Left forelimb (tissue), 1 donor: ENCODE results near the gene HEATR3.
A peak's percentile ranks its signal among the peaks of the same experiment; 100 is the strongest.

ENCODE experiments used
- DNase-seq: peaks from one replicate; pipeline ENCODE4 v3.0.0-alpha.2; 2018; ENCODE audit warnings: low spot score

HEATR3 gene

GRCh38 chr16:50065624-50066481, at the start of gene HEATR3:
TSS of gene HEATR3 (plus strand) at chr16:50065970. CDS start at chr16:50066132, 162 bp downstream.
- DNase-seq, result peak; percentile 98

GRCh38 chr16:50017553-50017952, 48.2 kb upstream of the HEATR3 start:
- DNase-seq, result no peak

DNA sequence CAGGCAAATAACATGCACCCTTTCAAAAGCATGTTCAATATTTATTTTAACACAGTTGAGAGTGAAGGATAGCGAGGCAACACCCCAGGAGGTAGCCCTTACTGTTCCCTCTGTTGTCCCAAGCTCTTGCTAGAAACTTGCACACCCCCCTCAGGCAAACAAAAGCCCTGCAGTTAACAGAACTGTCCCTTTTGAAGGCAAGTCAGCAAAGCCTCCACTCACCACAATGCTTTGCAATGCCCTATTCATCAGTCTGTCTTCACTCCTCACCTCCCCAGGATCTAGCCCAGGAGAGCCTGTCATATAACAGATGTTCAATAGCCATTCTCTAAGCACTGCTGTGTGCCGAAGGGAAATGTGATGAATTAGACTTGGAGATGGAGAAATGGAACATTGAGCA, 44.2 kb upstream of the HEATR3 start:
- DNase-seq, result no peak

GRCh38 chr16:50023641-50024040, 42.1 kb upstream of the HEATR3 start:
- DNase-seq, result no peak

DNA sequence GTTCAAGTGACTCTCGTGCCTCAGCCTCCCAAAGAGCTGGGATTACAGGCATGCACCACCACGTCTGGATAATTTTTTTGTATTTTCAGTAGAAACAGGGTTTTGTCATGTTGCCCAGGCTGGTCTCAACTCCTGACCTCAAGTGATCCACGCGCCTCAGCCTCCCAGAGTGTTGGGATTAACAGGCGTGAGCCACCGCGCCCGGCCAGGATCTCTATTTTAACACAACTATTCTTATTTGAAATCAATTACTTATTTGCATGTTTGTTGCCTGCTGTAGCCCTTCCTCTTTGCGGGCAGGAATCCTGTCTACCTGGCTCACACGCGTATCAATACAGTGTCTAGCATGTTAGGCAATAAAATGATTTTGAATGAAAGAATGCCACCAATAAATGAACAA, 41.6 kb upstream of the HEATR3 start:
- no peak for DNase-seq

GRCh38 chr16:50024684-50025536, 40.9 kb upstream of the HEATR3 start, which contains the start of gene CNEP1R1:
TSS of gene CNEP1R1 (plus strand) at chr16:50025225. CDS start at chr16:50025316, 91 bp downstream.
- peak; percentile 98 for DNase-seq

GRCh38 chr16:50025537-50025931, 40.2 kb upstream of the HEATR3 start:
- no peak for DNase-seq

- DNase-seq, result no peak
Measured at GRCh38 chr16:50027829-50028228, 37.9 kb upstream of the HEATR3 start.

GRCh38 chr16:50035468-50035992, 30.2 kb upstream of the HEATR3 start:
- no peak for DNase-seq

DNA sequence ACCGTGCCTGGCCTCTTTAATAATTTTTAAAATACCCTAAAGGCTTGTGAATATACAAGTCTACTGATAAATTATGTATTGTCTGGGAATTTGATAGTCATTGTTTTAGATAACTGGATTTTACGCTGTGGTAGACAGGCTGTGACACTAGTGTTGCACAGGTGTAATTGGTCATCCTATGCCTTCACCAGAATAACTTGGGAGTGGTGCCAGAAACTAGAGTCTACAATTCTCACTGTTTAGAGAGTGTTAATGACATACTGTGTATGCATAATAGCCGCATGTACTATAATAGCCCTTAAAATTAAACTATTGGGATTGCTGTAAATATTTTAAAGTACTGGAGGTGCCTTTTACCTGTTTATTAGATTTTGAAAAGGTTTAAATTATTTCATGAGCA, 29.3 kb upstream of the HEATR3 start:
- no peak for DNase-seq

DNA sequence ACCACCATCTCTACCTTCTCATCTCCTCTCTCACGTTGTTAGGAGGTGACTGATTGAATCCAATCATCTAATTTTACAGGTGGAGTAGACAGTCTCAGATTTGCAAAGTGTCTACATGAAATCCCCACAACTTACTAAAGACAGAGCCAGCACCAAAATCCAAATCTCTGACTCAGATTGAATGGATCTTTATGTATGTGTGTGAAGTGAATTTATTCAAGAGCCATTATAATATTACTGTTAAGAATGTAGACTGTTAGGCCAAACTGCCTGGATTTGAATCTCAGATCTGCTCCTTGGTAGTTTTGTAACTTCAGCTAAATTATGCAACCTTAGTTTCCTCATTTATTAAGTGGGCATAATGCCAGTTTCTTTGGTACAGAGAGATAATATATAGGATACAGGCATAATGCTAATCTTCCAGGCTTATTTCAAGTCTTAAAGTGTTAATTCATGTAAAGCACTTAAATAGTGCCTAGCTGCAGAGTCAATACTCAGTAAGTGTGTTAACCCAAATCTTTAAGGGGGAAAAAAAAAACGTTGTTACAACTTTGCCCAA, 28.0 kb upstream of the HEATR3 start:
- DNase-seq, result no peak

DNA sequence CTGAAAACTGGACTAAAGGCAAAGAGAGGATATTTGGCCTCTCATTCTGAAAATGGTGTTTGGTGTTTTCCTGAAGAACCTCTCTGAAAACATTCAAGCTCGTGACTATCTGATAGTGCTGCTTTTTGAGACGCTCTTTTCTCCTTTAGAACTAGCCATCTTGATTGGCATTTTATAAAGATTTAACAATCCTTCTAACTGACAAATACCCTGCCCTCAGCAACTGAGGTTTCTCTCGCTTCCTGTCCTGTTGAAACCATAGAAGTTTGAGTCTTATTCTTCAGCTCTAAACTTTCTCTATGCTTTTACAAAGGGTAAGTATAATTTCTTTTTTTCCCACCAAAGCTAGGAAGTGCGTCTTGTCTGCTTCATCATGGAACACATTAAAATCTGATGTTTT, 27.5 kb upstream of the HEATR3 start:
- DNase-seq, result no peak

DNA sequence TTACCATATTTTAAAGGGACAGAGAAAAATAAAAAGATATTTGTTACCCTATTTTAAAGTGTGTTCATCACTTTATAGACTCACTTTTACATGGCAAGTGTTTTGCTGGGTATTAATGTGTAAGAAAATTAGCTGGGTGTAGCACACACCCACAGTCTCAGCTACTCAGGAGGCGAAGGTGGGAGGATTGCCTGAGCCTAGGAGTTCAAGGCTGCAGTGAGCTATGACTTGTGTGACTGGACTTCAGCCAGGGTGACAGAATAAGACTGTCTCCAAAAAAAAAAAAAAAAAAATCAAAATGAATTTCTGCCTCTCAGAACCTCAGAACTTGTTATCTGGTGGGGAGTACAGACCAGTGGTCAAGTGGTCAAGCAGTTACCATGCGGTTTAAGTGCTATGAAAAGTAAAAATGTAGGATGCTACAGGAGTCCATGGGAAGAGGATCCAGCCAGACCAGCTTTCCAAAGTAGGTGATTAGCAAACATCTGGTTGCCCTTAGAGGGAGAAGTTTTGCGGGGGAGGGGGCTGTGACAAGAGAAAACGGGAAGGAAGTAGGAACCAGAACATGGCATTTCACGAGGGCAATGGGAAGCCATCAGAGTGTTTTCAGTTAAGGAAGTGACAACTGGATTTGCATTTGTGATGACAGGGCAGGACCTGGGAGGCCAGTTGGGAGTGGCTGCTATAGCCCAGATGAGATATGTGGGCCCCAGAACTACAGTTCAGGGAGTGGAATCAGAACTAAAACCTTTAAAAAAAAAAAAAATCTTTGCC, 26.8 kb upstream of the HEATR3 start:
- no peak for DNase-seq

DNA sequence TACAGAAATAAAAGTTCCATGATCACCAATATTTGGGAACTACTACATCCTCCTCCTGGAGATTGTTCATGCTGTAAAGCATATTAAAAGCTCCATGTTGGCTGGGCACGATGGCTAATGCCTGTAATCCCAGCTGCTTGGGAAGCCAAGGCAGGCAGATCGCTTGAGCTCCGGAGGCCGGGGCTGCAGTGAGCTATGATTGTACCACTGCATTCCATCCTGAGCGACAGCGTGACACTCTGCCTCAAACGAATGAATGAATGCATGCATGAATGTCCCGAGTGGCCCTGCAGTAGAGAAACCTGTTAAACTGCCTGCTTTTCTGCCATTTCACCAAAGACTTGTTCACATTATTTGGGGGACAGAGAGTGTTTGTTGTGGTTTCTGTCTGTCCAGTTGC, 25.8 kb upstream of the HEATR3 start:
- no peak for DNase-seq

GRCh38 chr16:50040710-50041109, 25.1 kb upstream of the HEATR3 start:
- DNase-seq, result no peak

GRCh38 chr16:50043358-50043757, 22.4 kb upstream of the HEATR3 start:
- DNase-seq, result no peak

- DNase-seq, result no peak
Measured at GRCh38 chr16:50045412-50045811, 20.4 kb upstream of the HEATR3 start.

DNA sequence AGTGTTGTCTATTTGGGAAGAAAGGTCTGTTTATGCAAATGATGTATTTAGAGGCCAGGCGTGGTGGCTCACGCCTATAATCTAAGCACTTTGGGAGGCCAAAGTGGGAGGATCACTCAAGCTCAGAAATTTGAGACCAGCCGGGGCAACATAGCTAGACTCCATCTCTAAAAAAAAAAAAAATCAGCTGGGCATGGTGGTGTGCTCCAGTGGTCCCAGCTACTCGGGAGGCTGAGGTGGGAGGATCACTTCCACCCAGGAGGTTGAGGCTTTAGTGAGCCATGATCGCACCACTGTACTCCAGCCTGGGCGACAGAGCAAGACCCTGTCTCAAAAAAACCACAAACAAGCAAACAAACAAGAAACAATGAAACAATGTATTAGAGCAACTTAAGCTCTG, 18.9 kb upstream of the HEATR3 start:
- no peak for DNase-seq

- no peak for DNase-seq
Measured at GRCh38 chr16:50047864-50048263, 17.9 kb upstream of the HEATR3 start.

- no peak for DNase-seq
Measured at GRCh38 chr16:50050802-50051201, 15.0 kb upstream of the HEATR3 start.

DNA sequence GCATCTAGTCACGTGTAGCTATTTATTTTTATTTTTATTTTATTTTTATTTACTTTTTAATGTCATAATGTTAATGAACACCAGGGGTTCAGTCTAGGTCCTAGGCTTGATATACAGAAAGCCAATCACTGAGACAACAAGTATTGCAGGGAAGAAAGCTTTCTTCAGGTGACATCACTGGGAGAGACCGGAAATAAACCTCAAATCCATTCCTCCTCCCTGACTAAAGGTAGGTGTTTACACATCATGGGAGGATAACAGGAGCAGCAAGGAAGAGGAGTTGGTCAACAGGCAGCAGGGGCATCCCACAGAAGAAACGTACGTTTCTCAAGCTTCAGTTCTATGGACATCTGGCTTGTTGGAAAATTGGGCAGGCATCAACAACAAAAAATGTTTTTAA, 9.5 kb upstream of the HEATR3 start:
- DNase-seq, result no peak
